PC-9 (cell line): ENCODE results near the gene ODC1. TPM values are rescaled to one million over a fixed set of nuclear protein-coding genes. Genes with fewer than 3 reads are reported as not detected.

Experiments used
- Bru-seq: library from RNA; stranded (reverse); fragments of 400-500 nt; gene quantifications from one replicate; lab custom pipeline; 2021; lab: Mats Ljungman, UMichigan
- BruChase-seq, 2 experiments: library from RNA; stranded (reverse); fragments of 400-500 nt; gene quantifications; one replicate each; lab custom pipeline; 2021; lab: Mats Ljungman, UMichigan
- BruUV-seq: library from RNA; stranded (reverse); fragments of 400-500 nt; replicated peaks from 2 replicates; lab custom pipeline; 2021; lab: Mats Ljungman, UMichigan
- CTCF ChIA-PET: fragments of 300-600 bp; sonication (Branson Sonifier 250); formaldehyde crosslinking; loops from one replicate; lab custom pipeline; 2022; ENCODE audit warnings: antibody characterized with exemption; lab: Charles Lee
- POLR2A ChIA-PET: fragments of 300-600 bp; sonication (Branson Sonifier 250); formaldehyde crosslinking; loops from one replicate; lab custom pipeline; 2022; ENCODE audit warnings: antibody characterized with exemption; ENCODE audit not compliant: unreplicated experiment; lab: Charles Lee
- DNase-seq, 2 experiments: peaks; one replicate each; pipeline versions ENCODE4 v3.0.0 to v3.0.0-alpha.2; 2015 to 2022; ENCODE audit warnings: mixed read lengths in 1 of 2
- H2AFZ ChIP-seq: fragments of 200-600 bp; sonication (generic); 2 replicates; pipeline ENCODE4 v1.8.1; 2017; ENCODE audit warnings: antibody characterized with exemption
- H3F3A ChIP-seq: fragments of 200-600 bp; sonication (generic); 2 replicates; pipeline ENCODE4 v1.8.1; 2017; ENCODE audit warnings: antibody characterized with exemption, mild to moderate bottlenecking, low read depth; ENCODE audit not compliant: insufficient read depth
- H3K27ac ChIP-seq: fragments of 200-600 bp; sonication (generic); 2 replicates; pipeline ENCODE4 v1.6.1; 2016; ENCODE audit warnings: mixed run types
- H3K27me3 ChIP-seq: fragments of 200-600 bp; sonication (generic); 2 replicates; pipeline ENCODE4 v1.6.1; 2016; ENCODE audit warnings: low read depth, mixed run types; ENCODE audit not compliant: insufficient read depth
- H3K36me3 ChIP-seq: fragments of 200-600 bp; sonication (generic); 2 replicates; pipeline ENCODE4 v1.6.1; 2016; ENCODE audit warnings: low read depth, mixed run types
- H3K4me1 ChIP-seq: fragments of 200-600 bp; sonication (generic); replicated peaks from 2 replicates; pipeline ENCODE4 v1.6.1; 2016; ENCODE audit warnings: mixed run types; ENCODE audit not compliant: insufficient read depth
- H3K4me2 ChIP-seq: fragments of 200-600 bp; sonication (generic); 2 replicates; pipeline ENCODE4 v1.6.1; 2017; ENCODE audit warnings: mixed run types
- H3K4me3 ChIP-seq: fragments of 200-600 bp; sonication (generic); 2 replicates; pipeline ENCODE4 v1.6.1; 2016; ENCODE audit warnings: mixed run types
- H3K79me2 ChIP-seq: fragments of 200-600 bp; sonication (generic); 2 replicates; pipeline ENCODE4 v1.6.1; 2017; ENCODE audit warnings: low read depth, mixed run types
- H3K9me2 ChIP-seq: fragments of 200-600 bp; sonication (generic); 2 replicates; pipeline ENCODE4 v1.8.1; 2017; ENCODE audit warnings: mild to moderate bottlenecking; ENCODE audit not compliant: insufficient read depth
- H3K9me3 ChIP-seq: fragments of 200-600 bp; sonication (generic); 2 replicates; pipeline ENCODE4 v1.8.1; 2016; ENCODE audit warnings: low read depth; ENCODE audit not compliant: insufficient read depth
- H4K20me1 ChIP-seq: fragments of 200-600 bp; sonication (generic); 2 replicates; pipeline ENCODE4 v1.8.1; 2017; ENCODE audit not compliant: insufficient read depth
- EZH2 ChIP-seq: fragments of 200-600 bp; sonication (generic); IDR thresholded peaks from 2 replicates; pipeline ENCODE4 v1.8.0; 2017; ENCODE audit warnings: antibody characterized with exemption, low read depth
- intact Hi-C: fragments of 100-400 bp; cut with micrococcal nuclease; formaldehyde crosslinking; loops from one replicate; pipeline ENCODE4 v1.10.0; 2022; ENCODE audit not compliant: unreplicated experiment
- long read RNA-seq: library from polyadenylated mRNA; stranded (forward); transcript quantifications from one replicate; pipeline ENCODE4 v2.0.0, GENCODE V29; 2022
- total RNA-seq: library from RNA; stranded (reverse); gene quantifications from 2 replicates; pipeline ENCODE4 v1.2.3, GENCODE V29; 2021
- TF ChIP-seq, protein P1 (sequence below): fragments of 200-600 bp; sonication (generic); conservative IDR thresholded peaks from 2 replicates; pipeline ENCODE4 v1.6.1; 2017; ENCODE audit warnings: mixed run types, antibody characterized with exemption, mild to moderate bottlenecking, moderate library complexity

The ODC1 gene
- total RNA-seq (39.9 and 40.5 TPM in 2 replicates), Bru-seq, nascent RNA (percentile 88 among the genes with signal in this experiment), BruChase-seq, experiment 1, labeled RNA remaining after a 2-hour chase (percentile 81 among the genes with signal in this experiment), BruChase-seq, experiment 2, labeled RNA remaining after a 6-hour chase (percentile 99 among the genes with signal in this experiment)
- long read RNA-seq, transcript ODC1-201 (12 exons, 2,653 nt), result major isoform, 121 of 135 reads
- long read RNA-seq, partial matches to known transcripts, result 8 of 135 reads
- long read RNA-seq, other reads (novel, unspliced or antisense), result 6 of 135 reads

GRCh38 chr2:10447895-10448575, at the start of gene ODC1:
Gene ODC1, minus strand, starts transcription at chr2:10448327. Its CDS starts 3,295 bp downstream, at chr2:10445032.
- H4K20me1 ChIP-seq, result peaks cover 26% of the 10 kb centered on the region
- peak within 1 kb of the TSS; percentile 75 for H3K4me3 ChIP-seq
- peak within 1 kb of the TSS; percentile 85 for H3K4me2 ChIP-seq
- DNase-seq, result peak; percentile 75 to 93
- H3K27ac ChIP-seq, result peak within 1 kb of the TSS; percentile 7
- no peaks in the 10 kb centered on the region for H3K27me3 ChIP-seq
- BruUV-seq, result no TSS peak
- intact Hi-C loops, result loop anchor here (2.0 to 5.0 kb wide), 3 partner anchors 149 to 1026 kb away; partner anchors contain the start of genes CPSF3 and ITGB1BP1
- TF ChIP-seq, protein P1, sequence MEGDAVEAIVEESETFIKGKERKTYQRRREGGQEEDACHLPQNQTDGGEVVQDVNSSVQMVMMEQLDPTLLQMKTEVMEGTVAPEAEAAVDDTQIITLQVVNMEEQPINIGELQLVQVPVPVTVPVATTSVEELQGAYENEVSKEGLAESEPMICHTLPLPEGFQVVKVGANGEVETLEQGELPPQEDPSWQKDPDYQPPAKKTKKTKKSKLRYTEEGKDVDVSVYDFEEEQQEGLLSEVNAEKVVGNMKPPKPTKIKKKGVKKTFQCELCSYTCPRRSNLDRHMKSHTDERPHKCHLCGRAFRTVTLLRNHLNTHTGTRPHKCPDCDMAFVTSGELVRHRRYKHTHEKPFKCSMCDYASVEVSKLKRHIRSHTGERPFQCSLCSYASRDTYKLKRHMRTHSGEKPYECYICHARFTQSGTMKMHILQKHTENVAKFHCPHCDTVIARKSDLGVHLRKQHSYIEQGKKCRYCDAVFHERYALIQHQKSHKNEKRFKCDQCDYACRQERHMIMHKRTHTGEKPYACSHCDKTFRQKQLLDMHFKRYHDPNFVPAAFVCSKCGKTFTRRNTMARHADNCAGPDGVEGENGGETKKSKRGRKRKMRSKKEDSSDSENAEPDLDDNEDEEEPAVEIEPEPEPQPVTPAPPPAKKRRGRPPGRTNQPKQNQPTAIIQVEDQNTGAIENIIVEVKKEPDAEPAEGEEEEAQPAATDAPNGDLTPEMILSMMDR, result no peak
- TF ChIP-seq EZH2, result no peak
- H3K79me2 ChIP-seq, result peaks cover 34% of the 10 kb centered on the region
- H2AFZ ChIP-seq, result peak within 1 kb of the TSS; percentile 75
- H3K4me1 ChIP-seq, result peaks cover 53% of the 10 kb centered on the region
- peaks cover 34% of the 10 kb centered on the region for H3F3A ChIP-seq
- H3K36me3 ChIP-seq, result peaks cover 21% of the 10 kb centered on the region
- ChIA-PET CTCF (interaction anchor here (1.1 to 2.3 kb wide), 2 partner anchors 13 to 39 kb away, joined by 4 to 6 read pairs; no protein-coding TSS in a partner anchor), POLR2A (interaction anchor here (0.6 kb wide), 3 partner anchors 49 to 206 kb away, joined by 3 to 5 read pairs (median 3); no protein-coding TSS in a partner anchor)
- H3K9me2 ChIP-seq, result no peaks in the 10 kb centered on the region
- no peaks in the 10 kb centered on the region for H3K9me3 ChIP-seq

- no peak overlapping the region for H2AFZ ChIP-seq
- H3K27ac ChIP-seq, result no peak overlapping the region
- no TSS peak for BruUV-seq
- DNase-seq, result peak; percentile 86 to 90
- TF ChIP-seq EZH2, result no peak
- TF ChIP-seq, protein P1, result no peak
- H3K4me2 ChIP-seq, result peak overlapping the region; percentile 61
- no peaks in the 10 kb centered on the region for H3K27me3 ChIP-seq
- H3K4me3 ChIP-seq, result no peak overlapping the region
- ChIA-PET CTCF (no interaction called here), POLR2A (interaction anchor here (0.6 kb wide), 1 partner anchor 49 kb away, joined by 3 read pairs; no protein-coding TSS in a partner anchor)
- peaks cover 26% of the 10 kb centered on the region for H3F3A ChIP-seq
- H3K9me2 ChIP-seq, result no peaks in the 10 kb centered on the region
- no peaks in the 10 kb centered on the region for H3K79me2 ChIP-seq
- H3K36me3 ChIP-seq, result no peaks in the 10 kb centered on the region
- intact Hi-C loops, result loop anchor here (1.0 kb wide), 1 partner anchor 49 kb away; no protein-coding TSS in a partner anchor
- no peaks in the 10 kb centered on the region for H3K9me3 ChIP-seq
- H4K20me1 ChIP-seq, result peaks cover 7% of the 10 kb centered on the region; the same call in 1 of the 2 replicates
- peaks cover 25% of the 10 kb centered on the region for H3K4me1 ChIP-seq
These were observed 49.7 kb upstream of the ODC1 start for GRCh38 chr2:10497797-10498251.

DNA sequence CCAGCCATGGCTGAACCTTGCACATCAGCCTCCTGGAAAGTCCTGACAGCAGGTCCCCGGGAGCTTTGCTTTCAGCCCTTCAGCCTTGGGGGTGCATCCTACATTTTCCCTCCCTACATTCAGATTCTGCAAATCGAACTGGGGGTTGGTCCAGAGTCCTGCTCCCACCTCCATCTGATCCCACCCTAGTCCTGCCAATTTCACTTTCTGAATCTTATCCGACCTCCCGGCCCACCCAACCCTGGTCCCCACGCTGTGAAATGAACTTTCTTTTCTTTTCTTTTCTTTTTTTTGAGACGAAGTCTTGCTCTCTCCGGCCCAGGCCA, 47.8 kb upstream of the ODC1 start:
- Histone ChIP-seq H3K27ac (no peak overlapping the region), H3K79me2 (no peaks in the 10 kb centered on the region), H3K4me3 (no peak overlapping the region), H2AFZ (no peak overlapping the region), H3F3A (peaks cover 36% of the 10 kb centered on the region), H3K27me3 (no peaks in the 10 kb centered on the region), H3K36me3 (no peaks in the 10 kb centered on the region), H3K9me2 (no peaks in the 10 kb centered on the region), H3K4me2 (no peak overlapping the region), H3K4me1 (peaks cover 34% of the 10 kb centered on the region), H3K9me3 (no peaks in the 10 kb centered on the region), H4K20me1 (peaks cover 7% of the 10 kb centered on the region; the same call in 1 of the 2 replicates)
- ChIA-PET POLR2A (no interaction called here), CTCF (no interaction called here)
- DNase-seq, result no peak
- intact Hi-C loops, result no loop called here
- no TSS peak for BruUV-seq
- no peak for TF ChIP-seq EZH2
- TF ChIP-seq, protein P1, result no peak
